Activated effector memory CD4-positive, alpha-beta T cell treated with Interleukin-2 at 50 U/mL for 16 hours (primary cell): ENCODE measurements around the gene NOC3L.
A peak's percentile ranks its signal among the peaks of the same experiment; 100 is the strongest.
"Not testable (repeated sequence)": the region's sequence is repeated elsewhere in the genome, so short reads cannot be mapped to it uniquely, and the experiment has no call there.

Source experiments
- DNase-seq: peaks from one replicate; pipeline ENCODE4 v3.0.0-alpha.2; 2020

Gene NOC3L, protein sequence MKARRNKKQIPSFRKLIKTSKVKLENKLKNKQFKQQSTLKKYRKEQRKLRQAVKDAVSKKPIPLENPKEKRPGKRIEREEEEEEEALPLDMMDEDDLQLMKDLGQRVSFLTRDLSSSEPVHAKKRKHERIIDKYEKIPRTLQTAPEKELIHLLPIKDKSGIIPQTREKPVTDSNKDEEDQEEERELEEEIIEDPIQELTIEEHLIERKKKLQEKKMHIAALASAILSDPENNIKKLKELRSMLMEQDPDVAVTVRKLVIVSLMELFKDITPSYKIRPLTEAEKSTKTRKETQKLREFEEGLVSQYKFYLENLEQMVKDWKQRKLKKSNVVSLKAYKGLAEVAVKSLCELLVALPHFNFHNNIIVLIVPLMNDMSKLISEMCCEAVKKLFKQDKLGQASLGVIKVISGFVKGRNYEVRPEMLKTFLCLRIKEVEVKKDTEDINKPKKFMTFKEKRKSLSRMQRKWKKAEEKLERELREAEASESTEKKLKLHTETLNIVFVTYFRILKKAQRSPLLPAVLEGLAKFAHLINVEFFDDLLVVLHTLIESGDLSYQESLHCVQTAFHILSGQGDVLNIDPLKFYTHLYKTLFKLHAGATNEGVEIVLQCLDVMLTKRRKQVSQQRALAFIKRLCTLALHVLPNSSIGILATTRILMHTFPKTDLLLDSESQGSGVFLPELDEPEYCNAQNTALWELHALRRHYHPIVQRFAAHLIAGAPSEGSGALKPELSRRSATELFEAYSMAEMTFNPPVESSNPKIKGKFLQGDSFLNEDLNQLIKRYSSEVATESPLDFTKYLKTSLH

DNA sequence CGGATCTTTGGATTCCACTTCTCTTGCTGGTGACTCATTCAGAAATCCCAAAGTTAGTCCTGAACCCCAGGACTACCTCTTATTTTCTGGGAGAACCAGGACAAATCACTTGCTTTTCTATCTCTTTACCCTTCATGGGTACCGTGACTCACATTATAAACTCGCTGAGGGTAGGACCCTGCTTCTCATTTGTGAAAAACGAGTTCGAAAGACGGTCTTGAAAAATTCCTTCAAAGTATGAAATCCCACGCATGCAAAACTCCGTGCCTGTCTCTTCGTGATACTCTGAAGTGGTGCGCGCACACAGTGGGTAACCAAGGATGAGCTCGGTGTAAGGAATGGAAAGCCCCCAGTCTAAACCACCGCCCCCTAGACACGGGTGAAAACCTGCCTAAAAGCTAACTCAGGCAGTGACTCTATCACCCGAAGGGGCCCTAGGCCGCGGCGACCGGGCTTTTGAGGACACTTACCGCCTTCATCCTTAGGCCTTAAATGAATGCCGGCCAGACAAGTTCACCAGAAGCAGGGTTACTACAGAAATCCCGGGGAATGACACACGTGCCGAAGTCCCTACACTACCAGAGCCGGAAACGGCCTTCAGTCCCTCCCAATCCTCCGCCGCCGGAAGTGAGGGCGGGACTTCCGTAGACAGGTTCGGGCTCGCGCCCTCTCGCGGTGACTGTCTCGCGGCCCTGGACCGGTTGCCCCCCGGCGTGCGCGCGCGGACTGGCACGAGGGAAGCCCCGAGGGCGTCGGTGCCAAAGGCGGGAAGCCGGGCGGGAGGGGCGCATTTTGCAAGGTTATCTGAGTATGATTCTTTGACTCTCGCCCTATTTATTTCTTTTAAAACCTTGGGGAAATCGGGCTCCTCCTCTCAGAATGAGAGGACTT lies at the start of gene NOC3L:
NOC3L (minus strand) TSS at position 580 of the 891 bp plus-strand sequence; CDS start at position 479, 101 bp downstream.
- peak; percentile 94 for DNase-seq

DNA sequence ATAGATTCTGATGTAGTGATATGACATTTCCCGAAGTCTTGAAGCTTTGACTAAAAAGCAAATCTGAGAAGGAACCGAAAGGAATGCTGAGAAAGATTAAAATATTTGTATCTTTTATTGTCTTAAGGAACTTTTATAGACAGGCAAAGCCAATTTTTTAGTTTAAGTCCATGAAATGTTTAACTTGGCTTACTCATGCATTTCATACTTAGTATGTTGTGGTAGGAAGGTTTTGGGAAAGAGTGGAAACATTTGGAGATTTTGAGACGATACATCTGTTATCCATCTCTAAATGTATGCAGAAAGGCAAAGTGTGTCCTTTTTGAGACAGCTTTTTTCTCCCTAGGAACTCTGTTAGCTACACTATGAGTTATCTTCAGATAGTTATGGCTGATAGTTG lies 49.7 kb upstream of the NOC3L start:
- DNase-seq = no peak

DNA sequence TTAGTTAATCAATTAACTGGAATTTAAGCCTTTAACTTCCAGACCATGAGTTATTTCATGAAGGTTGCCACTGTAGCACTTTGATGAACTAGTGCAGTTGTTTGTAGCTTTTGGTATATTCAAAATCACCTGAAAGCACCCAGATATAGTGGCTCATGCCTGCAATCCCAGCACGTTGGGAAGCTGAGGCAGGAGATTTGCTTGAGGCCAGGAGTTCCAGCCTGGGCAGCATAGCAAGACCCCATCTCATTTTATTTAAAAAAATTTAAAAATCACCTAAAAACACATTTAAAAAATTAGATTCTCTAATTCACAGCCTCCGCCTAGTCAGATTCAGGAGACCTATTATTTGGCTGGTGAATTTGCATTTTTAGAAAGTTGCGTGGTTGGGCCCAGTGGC lies 48.6 kb upstream of the NOC3L start:
- DNase-seq = no peak

DNA sequence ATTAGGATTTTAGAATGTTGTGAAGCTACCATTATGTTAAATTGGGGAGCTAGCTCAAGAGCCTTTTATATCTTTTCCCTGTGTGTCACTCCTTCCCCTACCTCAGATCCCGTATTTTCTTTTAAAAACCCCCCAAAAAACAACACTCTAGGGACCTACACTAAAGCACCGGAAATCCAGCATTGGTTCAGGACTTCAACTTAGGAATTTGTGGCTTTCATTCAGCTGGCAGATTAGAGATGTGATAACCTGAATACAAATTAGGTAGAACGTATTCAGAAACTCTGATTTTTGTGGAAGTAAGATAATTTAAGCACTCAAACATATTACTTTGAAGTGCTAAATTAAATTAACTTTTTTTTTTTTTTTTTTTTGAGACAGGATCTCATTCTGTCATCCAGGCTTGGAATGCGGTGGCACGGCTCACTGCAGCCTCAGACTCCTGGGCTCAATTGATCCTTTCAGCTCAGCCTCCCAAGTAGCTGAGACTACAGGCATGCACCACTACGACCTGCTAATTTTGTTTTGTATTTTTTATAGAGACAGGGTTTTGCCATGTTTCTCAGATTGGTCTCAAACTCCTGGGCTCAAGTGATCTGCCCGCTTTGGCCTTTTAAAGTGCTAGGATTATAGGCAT lies 46.4 kb upstream of the NOC3L start:
- no peak for DNase-seq

DNA sequence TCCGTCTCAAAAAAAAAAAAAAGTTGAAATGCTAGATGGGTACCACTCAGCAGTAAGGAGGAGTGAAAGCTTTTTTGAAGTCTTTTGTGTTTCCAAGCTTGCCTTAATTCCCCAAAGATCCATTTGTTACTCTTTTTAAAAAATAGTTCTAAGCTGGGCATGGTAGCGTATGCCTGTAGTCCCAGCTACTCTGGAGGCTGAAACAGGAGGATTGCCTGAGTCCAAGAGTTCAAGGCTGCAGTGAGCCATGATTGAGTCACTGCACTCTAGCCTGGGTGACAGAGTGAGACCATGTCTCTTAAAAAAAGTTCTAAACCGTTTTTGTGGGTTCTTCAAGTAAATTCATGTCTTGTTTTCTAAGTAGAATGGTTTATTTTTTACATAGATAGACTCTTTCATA lies 44.9 kb upstream of the NOC3L start:
- no peak for DNase-seq

DNA sequence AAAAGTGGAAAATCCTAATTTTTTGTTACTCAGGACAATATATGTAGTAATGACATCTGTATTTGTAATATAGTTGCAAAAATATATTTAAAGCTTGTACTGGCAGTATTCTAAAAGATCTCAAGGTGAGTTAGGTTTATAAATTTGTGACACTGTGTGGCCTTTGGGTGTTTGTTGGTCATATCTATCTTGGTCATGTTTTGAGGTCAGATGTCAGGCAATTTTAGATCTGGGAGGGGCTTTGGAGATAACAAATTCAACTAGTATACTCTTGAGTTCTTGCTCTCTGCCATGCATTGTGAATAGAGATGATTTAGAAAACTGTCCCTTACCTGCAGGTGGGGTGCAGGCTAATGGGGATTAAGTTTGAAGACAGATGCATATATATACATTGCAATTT lies 42.7 kb upstream of the NOC3L start:
- DNase-seq = no peak

DNA sequence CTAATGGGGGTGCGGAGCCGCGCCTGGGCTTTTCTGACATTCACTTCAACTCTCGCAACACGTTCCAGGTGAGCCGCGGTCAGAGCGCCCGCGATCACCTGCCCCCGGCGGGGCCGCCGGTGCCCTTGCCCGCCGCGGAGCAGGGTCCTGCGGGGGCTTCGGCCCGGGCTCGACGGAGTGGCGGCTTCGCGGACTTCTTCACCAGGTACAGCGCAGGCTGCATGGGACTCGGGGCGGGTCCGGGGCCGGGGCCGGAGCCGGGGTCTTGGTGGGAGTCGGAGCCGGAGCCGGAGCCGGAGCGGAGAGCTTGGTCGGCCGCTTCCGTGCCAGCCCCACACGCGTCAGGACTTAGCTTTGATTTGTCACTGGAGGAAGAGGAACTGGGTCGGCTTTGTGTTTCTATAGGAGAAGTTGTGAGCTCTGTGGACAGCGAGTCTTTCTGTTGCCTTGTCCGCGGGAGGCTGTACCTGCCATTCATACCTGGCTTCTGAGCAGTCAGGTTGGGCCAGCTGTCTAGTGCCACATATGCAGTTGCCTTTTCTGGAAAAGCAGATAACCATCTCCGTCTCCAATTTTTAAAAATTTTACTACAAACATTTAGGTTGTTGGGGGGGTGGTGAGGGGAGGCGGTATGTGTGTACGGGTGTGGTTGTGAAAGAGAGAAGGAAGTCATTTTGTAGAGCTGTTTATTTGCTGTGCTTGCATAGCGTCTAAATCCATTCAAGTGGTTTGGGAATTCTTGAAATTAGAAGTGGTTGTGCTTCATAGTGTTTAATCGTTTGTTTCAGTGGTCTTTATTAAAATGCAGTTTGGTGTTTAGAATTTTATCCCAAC lies 40.9 kb upstream of the NOC3L start:
- DNase-seq = no peak

DNA sequence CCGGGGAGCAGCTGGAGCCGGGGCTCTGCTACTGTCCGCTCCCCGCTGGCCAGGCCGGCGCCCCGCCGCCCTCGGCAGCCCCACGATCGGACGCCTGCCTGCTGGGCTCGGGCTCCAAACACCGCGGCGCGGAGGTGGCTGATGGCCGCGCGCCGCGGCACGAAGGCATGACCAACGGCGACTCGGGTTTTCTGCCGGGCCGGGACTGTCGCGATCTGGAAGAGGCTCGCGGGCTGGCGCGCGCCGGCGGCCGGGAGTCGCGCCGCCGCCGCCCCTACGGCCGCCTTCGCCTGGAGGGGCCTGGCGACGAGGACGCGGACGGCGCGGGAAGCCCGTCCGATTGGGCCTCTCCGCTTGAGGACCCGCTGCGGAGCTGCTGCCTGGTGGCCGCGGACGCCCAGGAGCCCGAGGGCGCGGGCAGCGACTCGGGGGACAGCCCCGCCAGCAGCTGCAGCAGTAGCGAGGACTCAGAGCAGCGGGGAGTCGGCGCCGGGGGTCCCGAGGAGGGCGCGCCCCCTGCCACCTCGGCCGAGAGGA lies 40.2 kb upstream of the NOC3L start:
- DNase-seq = no peak

DNA sequence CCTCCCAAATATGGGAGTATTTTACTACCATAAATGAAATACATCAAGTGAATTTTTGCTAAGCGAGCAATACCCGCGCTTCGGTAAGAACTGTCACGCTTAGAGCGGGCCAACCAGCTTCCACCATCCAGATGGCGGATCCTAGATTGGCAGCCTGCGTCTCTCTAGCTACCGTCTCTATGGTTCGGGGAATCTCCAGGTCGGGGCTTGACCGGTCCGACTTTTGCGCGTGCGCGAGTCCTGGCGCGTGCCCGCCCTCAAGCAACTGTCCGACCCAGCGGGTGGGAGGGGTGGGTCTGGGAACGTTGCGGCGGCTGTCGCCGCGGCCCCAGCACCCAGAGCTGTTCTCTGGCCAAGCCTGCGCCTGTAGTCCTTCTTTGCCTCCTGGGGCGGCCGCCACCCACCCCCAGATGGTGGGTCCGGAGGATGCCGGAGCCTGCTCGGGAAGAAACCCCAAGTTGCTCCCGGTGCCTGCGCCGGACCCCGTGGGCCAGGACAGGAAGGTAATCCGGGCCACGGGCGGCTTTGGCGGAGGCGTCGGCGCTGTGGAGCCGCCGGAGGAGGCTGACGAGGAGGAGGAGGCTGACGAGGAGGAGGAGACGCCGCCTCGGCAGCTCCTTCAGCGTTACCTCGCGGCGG lies 39.6 kb upstream of the NOC3L start, which contains the start of gene TBC1D12:
TBC1D12 (plus strand) TSS at position 338 of the 639 bp plus-strand sequence; CDS start at position 411, 73 bp downstream.
- no peak for DNase-seq

DNA sequence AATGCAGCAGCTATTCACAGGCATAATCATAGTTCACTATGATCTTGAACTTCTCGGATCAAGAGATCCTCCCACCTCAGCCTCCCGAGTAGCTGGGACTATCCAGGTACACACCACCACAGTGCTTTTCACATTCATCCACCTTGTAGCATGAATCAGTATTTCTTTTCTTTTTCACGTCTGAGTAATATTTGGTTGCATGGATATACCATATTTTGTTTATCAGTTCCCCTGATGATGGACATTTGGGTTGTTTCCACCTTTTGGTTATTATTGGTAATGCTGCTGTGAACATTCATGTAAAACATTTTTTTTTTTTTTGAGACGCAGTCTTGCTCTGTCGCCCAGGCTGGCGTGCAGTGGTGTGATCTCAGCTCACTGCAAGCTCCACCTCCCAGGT lies 36.0 kb upstream of the NOC3L start:
- DNase-seq = no peak

DNA sequence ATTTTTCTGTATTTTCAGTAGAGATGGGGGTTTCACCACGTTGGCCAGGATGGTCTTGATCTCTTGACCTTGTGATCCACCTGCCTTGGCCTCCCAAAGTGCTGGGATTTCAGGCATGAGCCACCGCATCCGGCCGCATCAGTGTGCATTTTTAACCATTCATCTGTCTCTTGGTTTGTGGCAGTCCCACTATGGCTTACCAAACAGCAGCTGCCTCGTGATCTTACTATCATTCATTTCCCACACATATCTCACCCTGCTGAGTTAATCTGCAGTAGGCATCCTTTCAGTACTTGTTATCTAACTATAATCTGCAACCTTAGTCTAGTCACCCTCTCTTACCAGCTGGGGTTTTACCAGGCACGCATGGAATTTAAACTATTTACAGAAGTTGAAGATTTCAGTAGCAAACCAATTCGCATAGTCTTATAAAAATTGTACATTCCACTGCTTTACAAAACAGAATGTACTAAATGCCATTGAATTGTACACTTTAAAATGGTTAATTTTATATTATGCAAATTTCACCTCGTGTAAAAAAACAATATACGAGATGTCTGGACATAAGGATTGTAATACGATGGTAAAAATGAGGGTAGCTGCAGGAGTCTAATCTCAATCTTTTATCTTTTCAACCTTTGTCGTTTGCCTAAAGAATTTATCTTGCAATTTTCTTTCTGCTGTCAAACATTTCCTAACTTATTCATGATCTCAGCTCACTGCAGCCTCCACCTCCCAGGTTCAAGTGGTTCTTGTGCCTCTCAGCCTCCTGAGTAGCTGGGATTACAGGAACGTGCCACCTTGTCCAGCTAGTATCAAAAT lies 35.0 kb upstream of the NOC3L start:
- no peak for DNase-seq

DNA sequence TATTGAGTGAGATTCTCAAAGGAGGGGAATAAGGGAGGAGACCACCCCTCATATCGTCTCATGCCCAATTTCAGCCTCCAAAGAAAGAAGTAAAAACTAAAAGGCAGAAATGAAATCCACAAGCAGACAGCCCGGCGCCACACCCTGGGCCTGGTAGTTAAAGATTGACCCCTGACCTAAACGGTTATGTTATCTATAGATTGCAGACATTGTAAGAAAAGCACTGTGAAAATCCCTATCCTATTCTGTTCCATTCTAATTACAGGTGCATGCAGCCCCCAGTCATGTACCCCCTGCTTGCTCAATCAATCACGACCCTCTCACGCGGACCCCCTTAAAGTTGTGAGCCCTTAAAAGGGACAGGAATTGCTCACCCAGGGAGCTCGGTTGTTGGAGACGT lies 29.4 kb upstream of the NOC3L start:
- DNase-seq = not testable (repeated sequence)

DNA sequence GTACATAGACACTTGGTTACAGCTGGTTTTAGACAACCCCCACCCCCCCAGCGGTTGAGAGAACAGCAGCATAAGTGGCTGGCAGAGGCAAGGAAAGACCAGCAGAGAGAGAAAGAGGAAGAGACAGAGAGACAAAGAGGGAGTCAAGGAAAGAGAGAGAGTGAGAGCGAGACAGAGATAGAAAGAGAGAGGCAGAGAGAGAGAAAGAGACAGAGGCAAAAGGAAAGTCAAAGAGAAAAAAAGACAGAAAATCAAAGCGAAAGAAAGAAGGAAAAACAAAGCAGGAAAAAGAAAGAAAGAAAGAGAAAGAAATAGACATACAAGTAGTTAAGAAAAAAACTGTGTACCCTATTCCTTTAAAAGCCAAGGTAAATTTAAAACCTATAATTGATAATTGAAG lies 23.0 kb upstream of the NOC3L start:
- DNase-seq = not testable (repeated sequence)

DNA sequence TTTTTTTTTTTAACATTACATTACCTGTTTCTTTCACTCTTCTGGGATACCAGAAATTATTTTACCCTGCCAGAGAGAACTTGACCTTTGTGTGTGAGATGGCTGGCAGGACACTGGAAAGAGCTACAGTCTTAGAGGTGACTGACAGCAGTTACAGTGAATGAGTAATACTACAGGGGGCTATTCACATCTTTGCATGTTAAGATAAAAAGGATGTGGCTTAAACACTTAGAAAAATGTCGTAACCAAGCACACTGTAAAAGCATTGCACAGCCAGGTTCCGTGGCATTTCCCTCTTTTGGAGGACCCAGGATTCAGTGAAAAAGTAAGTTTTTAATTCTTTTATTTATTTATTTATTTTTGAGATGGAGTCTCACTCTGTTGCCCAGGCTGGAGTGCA lies 20.8 kb upstream of the NOC3L start:
- no peak for DNase-seq

DNA sequence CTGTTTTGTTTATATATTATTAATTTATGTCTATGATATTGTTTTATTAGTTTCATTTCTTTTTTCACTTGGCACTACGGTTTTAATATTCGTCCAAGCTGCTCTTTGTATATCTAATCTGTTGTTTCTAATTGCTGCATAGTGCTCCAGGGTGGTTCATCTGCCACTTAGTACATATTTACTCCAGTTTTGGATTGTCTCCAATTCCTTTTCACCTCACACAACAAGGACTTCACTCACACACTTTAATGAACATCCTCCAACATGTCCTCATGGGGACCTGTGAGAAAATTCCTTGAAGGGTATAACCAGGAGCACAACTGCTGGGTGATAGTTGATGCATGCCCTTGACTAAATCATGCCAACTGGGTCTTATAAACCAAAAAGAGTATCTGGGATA lies 14.1 kb upstream of the NOC3L start:
- DNase-seq = no peak

DNA sequence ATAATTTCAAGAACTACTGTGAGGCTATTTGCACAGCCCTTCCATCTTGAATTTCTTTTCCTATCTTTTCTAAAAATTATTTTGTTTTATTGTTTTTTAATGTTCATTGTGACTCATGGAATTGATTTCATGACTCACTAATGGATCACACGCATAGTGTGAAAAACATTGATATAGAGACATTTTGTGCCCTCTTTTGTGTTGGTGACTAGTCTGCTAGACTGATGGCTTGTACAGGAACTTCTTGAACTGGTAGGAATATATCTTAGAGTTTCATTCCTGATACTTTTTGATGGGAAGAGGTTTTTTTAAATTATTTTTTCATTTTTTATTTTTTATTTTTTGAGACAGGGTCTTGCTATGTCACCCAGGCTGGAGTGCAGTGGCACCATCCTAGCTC lies 12.6 kb upstream of the NOC3L start:
- no peak for DNase-seq

DNA sequence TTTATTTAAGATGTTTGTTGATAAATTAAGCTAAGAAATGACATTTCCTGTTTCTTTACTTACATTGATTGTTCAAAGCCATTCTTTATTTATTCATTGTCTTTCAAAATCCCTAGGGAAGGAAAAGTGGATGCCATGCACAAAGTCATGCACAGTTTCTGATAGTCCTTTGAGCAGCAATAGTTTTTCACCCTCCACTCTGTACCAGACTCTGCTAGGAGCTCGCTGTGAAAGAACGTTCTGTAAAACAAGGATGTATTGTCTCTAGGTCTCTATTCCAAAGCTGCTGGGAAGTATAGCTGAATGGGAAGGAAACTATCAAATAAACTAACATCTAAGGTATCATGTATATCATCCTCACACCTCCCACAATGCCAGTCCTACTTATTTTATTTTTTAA lies 7.8 kb upstream of the NOC3L start:
- no peak for DNase-seq

DNA sequence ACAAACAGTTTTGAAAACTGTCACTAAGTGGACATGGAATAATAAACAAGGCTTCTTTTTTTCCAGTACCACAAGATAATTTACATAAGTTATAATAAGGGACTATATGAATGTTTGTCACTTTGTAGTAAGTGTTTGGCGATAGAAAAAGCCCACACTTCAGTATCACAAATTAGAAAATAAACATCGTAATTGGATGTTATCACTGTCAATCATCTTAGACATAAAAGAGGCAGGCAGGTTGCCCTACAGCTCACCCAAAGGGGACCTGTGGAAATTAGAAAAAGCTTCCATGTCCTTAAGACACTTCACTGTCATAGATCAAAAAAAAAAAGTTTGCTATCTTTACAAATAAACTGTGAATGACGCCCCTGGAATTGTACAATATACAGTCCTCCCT lies 3.6 kb upstream of the NOC3L start:
- no peak for DNase-seq

DNA sequence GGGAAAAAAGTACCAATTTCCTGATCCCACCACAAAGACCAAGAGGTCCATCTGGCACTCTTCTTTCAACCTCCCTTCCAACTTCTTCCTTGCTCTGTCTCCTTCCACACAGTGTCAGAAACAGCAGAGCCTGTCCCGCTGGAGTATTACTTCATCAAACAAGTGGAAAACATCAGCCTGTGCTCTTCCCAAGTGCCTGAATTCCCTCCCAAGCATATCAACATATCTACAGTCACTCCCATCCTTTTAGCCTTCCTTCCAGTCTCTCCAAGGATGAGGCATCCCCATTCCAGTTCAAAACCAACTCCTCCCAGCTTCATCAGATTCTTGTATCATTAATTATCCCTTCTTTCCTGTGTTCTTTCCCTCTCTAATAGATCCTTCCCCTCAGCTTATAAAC lies 1.7 kb upstream of the NOC3L start:
- DNase-seq = no peak

DNA sequence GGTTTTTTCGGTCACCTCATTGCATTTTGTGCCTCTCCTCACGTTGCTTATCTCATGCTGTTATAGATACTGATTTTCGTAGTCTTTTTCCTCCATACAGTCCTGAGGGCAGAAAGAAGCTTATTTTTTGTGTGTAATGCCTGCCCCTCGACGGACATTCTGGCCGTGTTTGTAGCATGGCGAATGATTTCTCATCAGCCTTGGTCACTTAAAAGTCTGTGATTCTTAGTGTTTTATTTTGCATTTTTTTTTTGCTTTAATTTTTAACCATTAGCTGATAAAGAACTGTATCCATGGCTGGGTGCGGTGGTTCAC lies 469 bp upstream of the NOC3L start:
- DNase-seq = no peak
